Measurements from ENCODE around the gene SORCS3. TPM values are rescaled to one million over a fixed set of nuclear protein-coding genes. Genes with fewer than 3 reads are reported as not detected.

The SORCS3 gene
- total and polyA plus RNA-seq, 4 donors, result 0.14 TPM; not detected in 3

- TF ChIP-seq CTCF (IDR thresholded peaks at IDR 0.05; ENCODE audit: control extremely low read depth, extremely low read depth), result no peak
- H3K36me3 ChIP-seq (ENCODE audit: control insufficient read depth in 4 of 4, insufficient read depth in 4 of 4, low read length in 4 of 4), result no peaks in the 10 kb centered on the region
- H3K9ac ChIP-seq (ENCODE audit: insufficient read depth in 1 of 2, low read length in 2 of 2), result no peak overlapping the region
- H3K27me3 ChIP-seq (ENCODE audit: control insufficient read depth in 3 of 3, insufficient read depth in 3 of 3, low read length in 2 of 3), result no peaks in the 10 kb centered on the region
- ATAC-seq (ENCODE audit: insufficient read depth, low FRiP score), result no peak
- no peak overlapping the region for H3K4me3 ChIP-seq
- DNase-seq, result no peak
- H3K27ac ChIP-seq (ENCODE audit: low read depth in 1 of 2, low read length in 1 of 2), result no peak overlapping the region
- H3K4me1 ChIP-seq (ENCODE audit: control insufficient read depth in 5 of 5, insufficient read depth in 5 of 5, low read length in 5 of 5), result no peaks in the 10 kb centered on the region
- peaks cover 0 to 2% (median 0%) of the 10 kb centered on the region in 4 donors for H3K9me3 ChIP-seq (ENCODE audit: control insufficient read depth in 4 of 4, insufficient read depth in 3 of 4, low read length in 3 of 4)
Observed at GRCh38 chr10:105279101-105279500, 638.0 kb downstream of the SORCS3 start.

- ATAC-seq (ENCODE audit: insufficient read depth, low FRiP score) (no peak), DNase-seq (no peak)
- no peak overlapping the region for H3K27ac ChIP-seq (ENCODE audit: low read depth in 1 of 2, low read length in 1 of 2)
- H3K4me1 ChIP-seq (ENCODE audit: control insufficient read depth in 5 of 5, insufficient read depth in 5 of 5, low read length in 5 of 5), result no peaks in the 10 kb centered on the region
- peaks cover 0 to 2% (median 0%) of the 10 kb centered on the region in 4 donors for H3K9me3 ChIP-seq (ENCODE audit: control insufficient read depth in 4 of 4, insufficient read depth in 3 of 4, low read length in 3 of 4)
- 80 to 87% methylated on average over 1 of the region's 1 CpG for WGBS, 2 donors
- no peaks in the 10 kb centered on the region for H3K27me3 ChIP-seq (ENCODE audit: control insufficient read depth in 3 of 3, insufficient read depth in 3 of 3, low read length in 2 of 3)
- TF ChIP-seq CTCF (IDR thresholded peaks at IDR 0.05; ENCODE audit: control extremely low read depth, extremely low read depth), result no peak
- no peak overlapping the region for H3K9ac ChIP-seq (ENCODE audit: insufficient read depth in 1 of 2, low read length in 2 of 2)
- no peak overlapping the region for H3K4me3 ChIP-seq
- H3K36me3 ChIP-seq (ENCODE audit: control insufficient read depth in 4 of 4, insufficient read depth in 4 of 4, low read length in 4 of 4), result no peaks in the 10 kb centered on the region
Observed at GRCh38 chr10:105280895-105281294, 639.8 kb downstream of the SORCS3 start.

GRCh38 chr10:105284476-105285215 lies 643.6 kb downstream of the SORCS3 start:
- Histone ChIP-seq H3K36me3 (ENCODE audit: control insufficient read depth in 4 of 4, insufficient read depth in 4 of 4, low read length in 4 of 4) (no peaks in the 10 kb centered on the region), H3K27ac (ENCODE audit: low read depth in 1 of 2, low read length in 1 of 2) (no peak overlapping the region), H3K4me1 (ENCODE audit: control insufficient read depth in 5 of 5, insufficient read depth in 5 of 5, low read length in 5 of 5) (no peaks in the 10 kb centered on the region), H3K27me3 (ENCODE audit: control insufficient read depth in 3 of 3, insufficient read depth in 3 of 3, low read length in 2 of 3) (no peaks in the 10 kb centered on the region), H3K9ac (ENCODE audit: insufficient read depth in 1 of 2, low read length in 2 of 2) (no peak overlapping the region), H3K4me3 (no peak overlapping the region), H3K9me3 (ENCODE audit: control insufficient read depth in 4 of 4, insufficient read depth in 3 of 4, low read length in 3 of 4) (no peaks in the 10 kb centered on the region)
- ATAC-seq (ENCODE audit: insufficient read depth, low FRiP score), result no peak
- peak in 2 of 3 donors; percentile 3 to 19 for DNase-seq
- no peak for TF ChIP-seq CTCF (IDR thresholded peaks at IDR 0.05; ENCODE audit: control extremely low read depth, extremely low read depth)
- 38 to 49% methylated on average over 1 of the region's 1 CpG for WGBS, 2 donors

GRCh38 chr10:105288026-105288425 lies 646.9 kb downstream of the SORCS3 start:
- Histone ChIP-seq H3K36me3 (ENCODE audit: control insufficient read depth in 4 of 4, insufficient read depth in 4 of 4, low read length in 4 of 4) (no peaks in the 10 kb centered on the region), H3K27ac (ENCODE audit: low read depth in 1 of 2, low read length in 1 of 2) (no peak overlapping the region), H3K9ac (ENCODE audit: insufficient read depth in 1 of 2, low read length in 2 of 2) (no peak overlapping the region), H3K27me3 (ENCODE audit: control insufficient read depth in 3 of 3, insufficient read depth in 3 of 3, low read length in 2 of 3) (no peaks in the 10 kb centered on the region), H3K9me3 (ENCODE audit: control insufficient read depth in 4 of 4, insufficient read depth in 3 of 4, low read length in 3 of 4) (no peaks in the 10 kb centered on the region), H3K4me3 (no peak overlapping the region), H3K4me1 (ENCODE audit: control insufficient read depth in 5 of 5, insufficient read depth in 5 of 5, low read length in 5 of 5) (no peaks in the 10 kb centered on the region)
- TF ChIP-seq CTCF (IDR thresholded peaks at IDR 0.05; ENCODE audit: control extremely low read depth, extremely low read depth), result no peak
- WGBS, 2 donors, result 43 to 69% methylated on average over 2 of the region's 2 CpGs
- ATAC-seq (ENCODE audit: insufficient read depth, low FRiP score) (no peak), DNase-seq (no peak)

Measured in lung (tissue), 12 donors.